ENCODE data around the gene TNNI2.
A peak's percentile ranks its signal among the peaks of the same experiment; 100 is the strongest.
"Not testable (repeated sequence)": the region's sequence is repeated elsewhere in the genome, so short reads cannot be mapped to it uniquely, and the experiment has no call there.

TNNI2 gene

DNA sequence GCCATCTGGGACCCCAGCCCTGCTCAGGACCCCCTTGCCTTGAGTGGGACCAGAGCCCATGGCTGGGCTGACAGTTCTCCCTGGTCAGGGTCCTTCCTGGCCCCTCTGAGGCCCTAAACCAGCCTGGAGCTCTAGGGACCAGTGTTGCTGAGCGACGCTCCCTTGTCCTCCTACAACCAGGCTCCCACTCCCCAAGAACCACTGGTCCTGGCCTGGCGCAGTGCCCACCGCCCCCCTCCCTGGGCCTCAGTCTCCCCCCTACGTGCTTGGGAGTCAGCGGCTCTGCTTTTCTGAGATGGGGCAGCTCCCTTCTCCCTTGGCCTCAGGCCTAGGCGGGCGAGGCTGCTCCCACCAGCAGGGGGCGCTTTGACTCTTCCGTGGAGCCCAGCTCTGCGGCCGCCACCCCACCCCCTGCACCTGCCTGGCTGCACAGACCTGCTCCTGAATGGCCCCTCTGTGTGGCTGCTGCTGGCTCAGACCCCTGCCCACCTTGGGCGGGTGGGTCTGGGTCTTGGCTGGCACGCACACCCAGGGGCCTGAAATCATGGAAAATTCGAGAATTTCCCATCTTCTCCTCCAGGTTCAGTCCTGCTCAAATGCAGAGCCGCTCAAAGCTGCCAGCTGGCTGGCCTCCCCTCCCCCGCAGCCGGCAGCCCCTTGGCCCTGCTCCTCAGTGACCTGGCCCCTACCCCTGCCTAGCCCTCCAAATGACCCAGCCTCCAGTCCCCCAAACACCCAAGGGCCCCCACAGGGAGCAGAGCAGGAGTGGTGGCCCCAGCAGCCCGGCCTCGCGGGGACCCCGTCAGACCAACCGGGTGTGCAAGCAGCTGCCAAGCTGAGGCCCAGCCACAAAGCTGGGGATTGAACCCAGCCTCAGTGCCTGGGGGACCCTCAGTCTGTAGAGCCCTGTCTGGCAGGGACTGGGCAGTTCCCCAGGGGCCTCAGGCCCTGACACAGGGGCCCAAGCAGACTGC is 43.8 kb downstream of the TNNI2 start:
- peak in 44 of 56 donors; percentile 9 to 78 (median 38) for DNase-seq

DNA sequence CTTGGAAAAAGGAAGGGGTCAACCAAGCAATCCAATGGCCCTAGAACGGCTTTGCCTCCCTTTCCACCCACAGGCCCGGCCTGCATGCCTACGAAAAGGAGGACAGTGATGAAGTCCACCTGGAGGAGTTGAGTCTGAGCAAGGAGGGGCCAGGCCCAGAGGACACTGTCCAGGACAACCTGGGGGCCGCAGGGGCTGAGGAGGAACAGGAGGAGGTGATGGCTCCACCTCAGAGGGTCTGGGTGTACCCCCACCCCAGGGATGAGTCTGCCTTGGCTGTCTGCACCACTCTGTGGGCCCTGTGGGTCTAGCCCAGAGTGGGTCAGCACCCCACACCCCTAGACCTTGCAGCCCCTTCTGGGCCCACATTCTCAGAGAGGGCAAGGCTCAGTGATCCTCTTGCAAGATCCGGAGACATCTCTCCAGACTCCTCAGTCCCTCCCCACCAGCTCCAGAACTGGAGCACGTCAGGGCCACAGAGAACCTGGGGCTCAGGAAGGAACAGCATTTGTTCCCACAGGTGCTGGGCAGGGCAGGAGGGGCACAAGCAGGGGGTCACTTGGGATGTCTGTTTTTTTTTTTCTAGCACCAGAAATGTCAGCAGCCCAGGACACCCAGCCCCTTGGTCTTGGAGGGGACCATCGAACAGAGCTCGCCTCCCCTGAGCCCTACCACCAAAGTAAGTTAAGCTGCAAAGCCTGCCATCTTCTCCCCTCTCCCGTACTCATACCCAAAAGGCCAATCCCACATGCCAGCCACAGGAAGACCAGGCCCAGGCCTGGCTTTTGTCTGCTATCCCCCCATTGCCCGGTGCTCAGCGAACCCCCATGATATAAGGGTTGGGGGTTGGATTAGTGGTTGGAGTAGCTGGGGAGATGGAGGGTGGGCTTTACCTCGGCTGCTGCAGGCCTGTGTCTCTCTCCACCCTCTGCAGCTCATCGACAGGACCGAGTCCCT is 44.8 kb downstream of the TNNI2 start:
- no peak for DNase-seq

DNA sequence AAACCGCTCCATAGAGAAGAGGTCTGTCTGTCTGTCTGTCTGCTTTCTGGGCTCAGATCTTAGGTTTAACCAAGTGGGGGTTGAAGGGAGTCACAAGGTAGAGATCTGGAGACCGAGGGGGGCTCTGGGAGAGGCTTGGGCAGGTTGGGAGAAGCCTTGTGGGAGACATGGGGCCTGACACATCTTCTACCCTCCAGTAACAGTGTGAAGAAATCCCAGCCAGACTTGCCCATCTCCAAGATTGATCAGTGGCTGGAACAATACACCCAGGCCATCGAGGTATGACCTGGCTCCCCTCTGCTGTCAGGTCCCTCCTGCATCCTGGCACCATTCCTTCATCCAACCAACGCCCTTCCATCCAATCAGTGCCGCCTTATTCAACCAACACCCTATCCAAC is 45.5 kb downstream of the TNNI2 start:
- no peak for DNase-seq

DNA sequence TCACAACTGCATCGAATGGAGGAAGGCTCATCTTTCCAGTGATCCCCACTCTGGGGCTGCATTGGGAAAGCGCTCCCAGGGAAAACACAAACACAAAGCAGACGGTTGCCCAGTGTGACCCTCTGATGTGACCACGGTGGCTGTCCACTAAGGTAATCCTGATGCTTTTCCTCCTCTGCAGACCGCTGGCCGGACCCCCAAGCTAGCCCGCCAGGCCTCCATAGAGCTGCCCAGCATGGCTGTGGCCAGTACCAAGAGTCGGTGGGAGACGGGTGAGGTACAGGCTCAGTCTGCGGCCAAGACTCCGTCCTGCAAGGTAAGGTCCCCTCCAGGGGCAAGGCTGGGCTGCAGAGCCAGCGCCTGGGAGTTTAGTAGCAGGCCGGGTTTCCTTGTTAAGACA is 47.8 kb downstream of the TNNI2 start:
- DNase-seq = not testable (repeated sequence)

DNA sequence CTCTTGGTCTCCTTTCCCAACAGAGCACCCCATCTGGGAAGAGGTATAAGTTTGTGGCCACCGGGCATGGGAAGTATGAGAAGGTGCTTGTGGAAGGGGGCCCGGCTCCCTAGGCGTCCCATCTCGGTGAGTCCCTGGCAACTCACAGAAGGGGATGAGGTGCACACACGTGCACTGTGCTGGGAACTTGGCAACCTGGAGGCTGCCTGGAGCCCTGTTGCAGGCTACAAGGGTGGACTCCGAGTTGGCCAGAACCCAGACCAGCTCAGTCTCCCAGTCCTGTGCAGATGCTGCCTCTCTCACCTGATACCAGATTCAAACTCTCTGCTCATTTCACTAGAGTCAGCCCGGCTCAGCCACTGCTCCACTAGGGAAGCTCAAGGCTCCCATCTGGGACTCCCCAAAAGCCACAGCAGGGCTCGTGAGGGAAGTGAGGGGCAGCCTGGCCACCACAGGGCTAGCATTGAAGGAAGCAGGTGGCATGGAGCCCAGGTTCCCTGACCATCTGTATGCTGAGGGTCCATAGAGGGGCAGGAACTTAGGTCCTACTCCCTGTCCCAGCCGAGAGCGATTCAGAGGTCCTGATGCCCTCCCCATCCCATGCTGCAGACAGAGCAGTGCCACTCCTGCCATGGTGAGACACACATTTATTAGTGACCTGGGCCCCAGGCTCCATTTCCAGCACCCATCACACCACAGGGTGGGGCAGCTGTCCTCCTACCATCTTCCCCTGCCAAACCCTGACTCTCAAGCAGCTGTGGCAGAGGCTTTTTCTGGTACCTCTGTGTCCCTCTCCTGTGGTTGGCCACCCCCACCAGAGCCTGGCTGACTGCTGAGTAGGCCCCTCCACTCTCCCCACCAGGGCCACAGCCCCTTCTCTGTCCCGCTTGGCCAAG is 48.9 kb downstream of the TNNI2 start:
- DNase-seq = no peak

DNA sequence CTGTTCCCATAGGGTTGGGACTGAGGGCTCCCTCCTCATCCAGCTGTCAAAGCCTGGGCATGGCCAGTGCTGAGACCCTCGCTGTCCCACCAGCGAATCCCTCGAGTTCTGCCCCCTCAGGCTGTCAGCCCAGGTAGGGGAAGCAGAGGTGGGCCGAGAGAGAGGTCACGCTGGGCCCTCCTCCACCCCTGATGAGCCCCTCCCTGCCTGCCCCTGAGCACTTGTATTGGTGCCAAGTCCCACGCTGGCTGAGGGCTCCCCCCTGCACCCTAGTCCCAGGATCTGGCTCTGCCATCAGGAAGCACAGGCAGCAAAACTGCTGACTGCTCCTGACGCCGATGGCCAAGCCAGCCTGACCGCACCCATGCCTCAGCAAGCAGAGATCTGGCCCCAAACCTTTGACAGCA is 49.6 kb downstream of the TNNI2 start:
- no peak for DNase-seq

DNA sequence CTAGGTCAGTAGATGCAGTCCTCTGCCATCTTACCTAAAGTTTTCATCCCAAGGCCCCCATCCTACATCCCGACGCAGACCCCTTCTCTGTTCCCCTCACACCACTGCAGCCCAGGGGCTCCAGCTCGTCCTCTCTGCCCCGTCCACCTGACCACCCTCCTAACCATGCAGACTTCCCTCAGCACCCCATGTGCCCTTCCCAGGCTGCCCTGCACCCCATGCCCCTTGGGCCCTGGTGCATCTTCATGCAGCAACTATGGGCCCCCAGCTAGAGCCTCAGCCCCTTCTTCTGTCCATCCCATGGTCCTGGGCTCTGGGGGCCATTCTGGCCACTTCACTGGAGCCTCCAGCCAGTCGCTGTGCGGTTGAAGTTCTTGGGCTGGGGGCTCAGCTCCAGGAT is 50.0 kb downstream of the TNNI2 start:
- no peak for DNase-seq

DNA sequence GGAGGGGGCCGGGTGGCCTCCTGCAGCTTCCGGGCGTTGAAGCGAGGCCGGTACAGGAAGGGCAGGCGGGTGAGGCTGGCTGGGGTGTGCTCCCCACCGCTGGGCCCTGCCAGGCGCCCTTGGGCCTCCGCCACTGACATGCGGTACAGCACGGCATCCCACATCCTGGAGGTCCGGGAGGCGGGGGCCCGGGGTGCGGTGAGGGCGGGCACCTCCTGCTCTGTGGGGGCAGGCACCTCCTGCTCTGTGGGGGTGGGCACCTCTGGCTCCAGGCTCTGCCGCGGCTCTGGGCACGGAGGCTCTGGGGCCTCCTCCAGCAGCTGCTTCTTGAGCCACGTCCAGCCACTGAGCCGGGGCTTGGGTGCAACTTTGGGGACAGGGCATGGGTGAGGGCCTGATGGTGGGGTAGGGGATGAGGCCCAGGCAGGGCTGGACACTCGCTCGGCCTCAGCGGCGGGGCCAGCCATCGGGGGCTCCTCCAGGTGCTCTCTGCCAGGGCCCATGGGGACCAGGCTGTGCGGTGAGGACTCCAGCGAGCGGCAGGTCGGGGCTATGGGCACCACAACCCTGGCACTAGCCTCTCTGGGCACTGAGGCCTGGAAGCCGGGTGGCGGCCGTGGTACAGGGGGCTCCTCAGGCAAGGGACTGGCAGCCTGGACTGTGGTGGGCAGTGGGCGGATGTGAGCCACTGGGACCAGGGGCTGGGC is 50.6 kb downstream of the TNNI2 start:
- no peak for DNase-seq

DNA sequence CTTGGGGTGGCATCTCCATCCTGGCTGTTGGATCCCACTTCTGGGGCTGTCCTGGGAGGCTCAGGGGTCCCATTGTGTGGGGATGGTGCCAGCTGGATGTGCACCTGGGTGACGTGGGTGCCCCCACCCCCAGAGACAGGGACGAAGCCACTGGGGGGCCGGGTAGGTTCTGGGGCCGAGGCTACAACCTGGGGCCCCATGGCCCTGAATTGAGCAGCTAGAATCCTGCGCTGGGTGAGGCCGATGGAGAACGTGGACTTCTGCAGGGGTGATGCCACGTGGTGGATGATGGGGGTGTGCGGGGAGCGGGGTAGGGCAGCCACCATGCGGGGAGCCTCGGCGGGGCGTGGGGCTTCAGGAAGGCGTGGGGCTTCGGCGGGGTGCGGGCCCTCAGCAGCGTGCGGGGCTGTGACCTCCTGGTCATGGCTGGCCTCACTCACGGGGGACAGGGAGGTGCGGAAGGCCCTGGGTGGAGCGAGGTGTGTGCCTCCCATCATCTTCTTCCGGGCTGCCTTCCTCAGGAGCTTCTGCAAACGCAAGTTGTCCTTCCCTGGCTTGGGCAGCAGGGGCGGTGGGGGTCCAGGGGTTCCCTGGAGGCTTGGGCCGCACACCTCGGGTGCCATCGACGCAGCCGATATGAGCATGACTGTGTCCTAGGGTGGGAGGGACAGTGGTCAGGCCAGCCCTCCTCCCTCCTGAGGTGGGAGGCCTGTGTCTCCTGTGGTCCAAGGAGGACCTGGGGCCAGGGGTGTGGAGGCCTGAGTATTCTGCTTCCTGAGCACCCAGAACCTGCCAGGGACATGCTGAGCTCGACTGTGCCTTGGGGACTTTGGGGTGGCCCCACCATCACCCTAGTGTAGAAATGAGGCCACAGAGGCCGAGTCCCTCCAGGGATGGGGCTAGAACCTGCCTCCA is 51.4 kb downstream of the TNNI2 start:
- no peak for DNase-seq

All from nucleus accumbens (tissue), 56 donors.